Stimulated activated CD8-positive, alpha-beta memory T cell treated with anti-CD3 and anti-CD28 coated beads, Interleukin-7, amount 100 ng/mL, for 1 hour (primary cell): Measurements from ENCODE around the gene EXOSC1.
"Not testable (repeated sequence)": the region's sequence is repeated elsewhere in the genome, so short reads cannot be mapped to it uniquely, and the experiment has no call there.

Source experiments
- DNase-seq, 2 donors: peaks; one replicate each; pipeline ENCODE4 v3.0.0-alpha.2; 2020; ENCODE audit warnings: low read depth in 2 of 2

Gene EXOSC1

DNA sequence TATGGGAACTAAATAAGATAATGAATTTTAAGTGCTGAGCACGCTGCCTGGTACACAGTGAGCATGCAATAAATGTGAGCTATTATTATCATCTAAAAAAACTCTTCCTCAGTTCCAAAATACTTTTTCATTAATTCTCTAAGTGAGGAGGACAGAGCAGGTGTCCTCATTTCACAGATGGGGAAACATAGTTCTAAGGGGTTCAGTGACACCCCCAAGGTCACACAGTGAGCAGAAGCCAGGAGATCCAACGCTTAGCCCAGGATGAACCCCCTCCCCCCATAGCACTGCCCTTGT lies 37.9 kb downstream of the EXOSC1 start:
- DNase-seq: no peak

DNA sequence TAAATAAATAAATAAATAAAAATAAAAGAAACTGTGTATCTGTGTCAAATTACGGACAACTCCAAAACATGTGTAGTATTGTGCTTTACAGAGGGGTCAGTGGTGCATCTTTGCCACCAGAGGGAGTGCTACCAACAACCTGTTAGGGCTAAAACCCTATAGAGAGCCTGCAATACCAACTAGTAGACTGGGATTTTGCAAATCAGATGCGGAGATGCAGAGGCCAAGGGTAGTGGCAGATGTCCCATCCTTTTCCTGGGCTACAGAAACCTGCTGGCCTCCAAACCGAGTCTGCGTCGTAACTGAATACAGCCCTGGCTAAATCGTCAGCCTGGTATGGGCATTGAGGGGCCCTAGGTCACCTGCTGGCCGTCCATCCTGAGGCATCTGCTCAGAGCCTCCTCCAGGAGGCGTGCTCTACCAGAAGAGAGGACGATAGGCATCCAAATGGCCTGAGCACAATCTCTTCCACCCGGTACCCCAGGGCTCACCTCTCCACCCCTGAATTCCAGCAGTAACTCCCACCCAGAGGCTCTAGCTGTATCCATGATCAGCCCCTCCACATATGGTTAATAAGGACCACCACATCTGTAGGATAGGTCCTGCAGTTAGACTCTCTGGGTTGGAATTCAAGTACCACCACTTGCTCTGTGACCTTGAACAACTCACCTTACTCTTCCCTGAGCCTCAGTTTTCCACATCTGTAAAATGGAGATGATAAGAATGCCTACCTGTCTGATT lies 38.4 kb downstream of the EXOSC1 start:
- DNase-seq: peak in 1 of 2 donors; percentile 31

DNA sequence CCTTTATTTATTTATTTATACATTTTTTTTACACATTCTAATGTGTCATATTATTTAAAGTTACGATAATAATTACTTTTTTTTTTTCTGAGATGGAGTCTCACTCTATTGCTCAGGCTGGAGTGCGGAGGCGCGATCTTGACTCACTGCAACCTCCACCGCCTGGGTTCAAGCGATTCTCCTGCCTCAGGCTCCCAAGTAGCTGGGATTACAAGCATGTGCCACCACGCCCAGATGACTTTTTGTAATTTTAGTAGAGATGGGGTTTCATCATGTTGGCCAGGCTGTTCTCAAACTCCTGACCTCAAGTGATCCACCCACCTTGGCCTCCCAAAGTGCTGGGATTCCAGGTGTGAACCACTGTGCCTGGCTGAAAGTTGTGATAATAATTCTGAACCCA lies 39.3 kb downstream of the EXOSC1 start:
- not testable (repeated sequence) for DNase-seq

DNA sequence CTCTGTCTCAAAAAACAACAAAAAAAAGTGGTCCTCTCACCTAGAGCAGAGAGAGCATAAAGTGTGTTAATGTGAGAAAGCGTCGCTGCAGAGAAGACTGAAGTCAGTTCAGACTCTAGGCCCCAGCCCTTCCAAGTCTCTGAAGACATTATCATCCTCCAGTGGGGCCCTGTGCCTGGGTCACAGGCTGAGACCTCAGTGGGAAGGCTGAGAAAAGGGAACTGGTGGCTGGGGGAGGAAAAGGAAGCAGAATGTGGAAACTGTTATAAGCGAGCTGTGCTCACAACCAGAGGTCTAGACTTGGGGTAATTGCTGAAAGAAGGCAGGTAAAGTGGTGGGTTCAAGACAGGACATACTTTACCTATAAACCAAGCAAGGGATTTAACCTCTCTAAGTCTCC lies 39.7 kb downstream of the EXOSC1 start:
- no peak for DNase-seq

DNA sequence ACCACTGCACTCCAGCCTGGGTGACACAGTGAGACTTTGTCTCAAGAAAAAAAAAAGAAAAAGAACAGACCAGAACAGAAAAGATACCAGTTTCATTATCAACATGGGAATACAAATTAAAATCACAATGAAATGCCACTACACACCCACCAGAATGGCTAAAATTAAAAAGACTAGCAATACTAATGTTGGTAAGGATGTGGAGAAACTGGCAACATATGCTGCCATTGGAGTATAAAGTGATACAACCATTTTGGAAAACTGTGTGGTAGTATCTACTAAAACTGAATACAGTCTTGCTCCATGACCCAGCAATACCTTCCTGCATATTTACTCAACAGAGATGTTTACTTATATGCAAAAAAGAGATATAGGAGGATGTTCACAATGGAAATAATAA lies 41.8 kb downstream of the EXOSC1 start:
- DNase-seq: no peak

DNA sequence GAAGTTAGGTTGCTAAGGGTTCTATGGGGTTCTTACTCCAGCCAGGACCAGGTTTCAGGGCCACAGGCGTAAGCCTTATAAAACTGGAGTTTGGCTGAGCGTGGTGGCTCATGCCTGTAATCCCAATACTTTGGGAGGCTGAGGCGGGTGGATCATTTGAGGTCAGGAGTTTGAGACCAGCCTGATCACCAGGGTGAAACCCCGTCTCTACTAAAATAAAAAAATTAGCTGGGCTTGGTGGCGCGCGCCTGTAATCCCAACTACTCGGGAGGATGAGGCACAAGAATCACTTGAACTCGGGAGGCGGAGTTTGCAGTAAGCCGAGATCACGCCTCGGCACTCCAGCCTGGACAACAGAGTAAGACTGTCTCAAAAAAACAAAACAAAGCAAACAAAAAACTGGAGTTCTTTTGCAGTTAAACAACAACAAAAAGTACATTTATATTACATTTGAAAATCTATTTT lies 44.3 kb downstream of the EXOSC1 start:
- DNase-seq: no peak

DNA sequence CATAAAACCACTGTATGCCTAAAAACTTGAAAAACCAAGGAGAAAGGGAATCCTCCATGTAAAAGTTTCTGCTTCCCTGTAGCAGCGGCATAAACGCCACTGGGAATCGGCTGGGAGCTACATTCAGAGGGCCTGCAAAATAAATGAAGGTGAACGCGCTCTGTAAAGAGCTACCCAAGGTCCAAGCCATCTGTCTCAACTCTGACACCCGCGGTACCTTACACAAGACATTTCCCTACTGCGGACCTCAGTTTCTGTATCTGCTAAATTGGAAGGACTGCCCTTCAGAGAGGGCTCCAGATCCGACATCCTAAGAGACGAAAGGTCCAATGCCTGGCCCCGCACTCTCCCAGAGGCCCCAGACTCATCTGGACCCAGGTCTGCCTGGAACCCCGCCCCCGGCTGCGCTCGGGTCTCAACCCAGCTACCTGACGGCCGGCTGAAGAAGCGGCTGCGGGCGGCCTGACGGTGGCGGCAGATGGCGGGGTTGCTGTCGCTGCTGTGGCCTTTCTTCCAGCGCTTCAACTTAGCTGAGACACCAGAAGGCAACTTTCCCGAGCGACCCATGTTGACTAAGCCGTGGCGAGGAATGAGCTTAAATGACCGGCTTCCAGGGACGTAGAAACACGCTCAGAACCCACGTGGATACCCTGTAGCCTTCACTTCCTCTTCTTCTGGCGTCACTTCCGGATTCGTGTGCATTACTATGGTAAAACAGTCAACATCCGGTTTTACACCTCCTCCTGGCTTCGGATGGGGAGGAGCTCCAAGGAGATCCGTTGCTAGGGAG lies 44.9 kb downstream of the EXOSC1 start, which contains the start of gene RRP12:
Gene RRP12 (minus strand): TSS at position 676 of the 790 bp plus-strand sequence. CDS start 109 bp downstream, at position 567.
- peak; percentile 54 to 55 for DNase-seq

DNA sequence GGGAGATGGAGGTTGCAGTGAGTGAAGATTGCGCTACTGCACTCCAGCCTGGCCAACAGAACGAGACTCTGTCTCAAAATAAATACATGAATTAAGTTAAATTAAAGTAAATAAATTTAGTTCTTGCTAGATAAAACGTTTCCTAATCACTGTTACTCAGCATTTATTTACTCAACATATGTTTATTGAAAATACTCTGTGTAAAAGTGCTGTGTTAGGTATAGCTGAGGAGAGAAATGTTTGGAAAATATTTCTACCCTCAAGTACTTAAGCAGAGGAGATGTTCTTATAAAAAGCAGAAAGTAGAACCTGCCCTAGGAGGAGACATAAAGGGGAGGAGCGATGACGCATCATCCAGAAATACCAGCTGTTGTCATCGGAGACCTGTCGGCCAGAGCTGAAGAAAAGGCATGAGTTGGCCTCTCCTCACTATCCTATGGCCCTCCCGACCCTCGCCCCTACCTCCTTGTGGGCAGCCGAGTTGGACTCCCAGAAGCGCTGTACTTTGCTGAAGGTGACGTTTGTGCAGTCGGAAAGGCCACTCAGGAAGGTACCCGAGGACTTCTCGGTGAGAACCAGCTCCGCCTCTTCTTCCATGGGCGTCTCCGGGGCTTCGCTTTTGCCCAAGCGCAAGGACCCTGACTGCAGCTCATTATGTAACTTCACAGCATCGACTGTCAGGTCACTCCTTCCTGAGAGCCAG lies 45.8 kb downstream of the EXOSC1 start:
- DNase-seq: no peak

DNA sequence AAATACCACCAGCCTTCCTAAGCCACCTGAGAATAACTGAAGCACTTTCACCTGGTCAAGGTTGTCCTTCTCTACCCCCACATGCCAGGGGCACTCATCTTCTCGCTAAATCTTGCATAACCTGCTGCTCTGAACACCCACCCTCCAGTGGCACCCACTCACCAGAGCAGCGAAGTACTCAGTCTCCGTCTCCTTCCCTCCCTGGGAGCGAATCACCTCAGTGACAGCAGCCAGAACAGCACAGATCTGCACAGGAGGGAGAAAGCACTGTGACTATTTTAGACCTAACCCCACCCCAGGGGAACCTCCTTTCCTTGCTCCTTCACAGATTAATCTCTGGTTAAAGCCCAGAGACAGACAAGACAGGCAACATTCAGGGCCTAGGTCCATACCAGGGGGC lies 49.8 kb downstream of the EXOSC1 start:
- no peak for DNase-seq

DNA sequence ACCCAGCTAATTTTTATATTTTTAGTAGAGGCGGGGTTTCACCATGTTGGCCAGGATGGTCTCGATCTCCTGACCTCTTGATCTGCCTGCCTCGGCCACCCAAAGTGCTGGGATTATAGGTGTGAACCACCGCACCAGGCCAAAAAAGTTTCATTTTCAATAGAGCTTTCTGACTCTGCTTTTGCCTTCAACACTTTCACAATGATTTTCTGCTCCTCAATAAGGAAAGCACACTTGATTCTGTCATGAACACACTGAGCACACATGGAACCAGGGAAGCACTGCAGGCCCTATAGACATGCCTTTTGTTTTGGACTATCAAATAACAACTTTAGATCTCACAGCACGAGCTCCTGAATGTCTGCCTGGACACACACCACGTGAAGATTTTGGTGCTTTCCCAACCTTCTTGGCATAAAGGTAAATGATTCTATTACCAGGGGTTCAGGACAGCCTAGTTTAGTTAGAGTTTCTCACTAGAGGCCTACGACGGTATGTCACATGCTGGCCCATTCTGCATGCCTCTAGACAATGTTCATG lies 52.7 kb downstream of the EXOSC1 start:
- DNase-seq: no peak

DNA sequence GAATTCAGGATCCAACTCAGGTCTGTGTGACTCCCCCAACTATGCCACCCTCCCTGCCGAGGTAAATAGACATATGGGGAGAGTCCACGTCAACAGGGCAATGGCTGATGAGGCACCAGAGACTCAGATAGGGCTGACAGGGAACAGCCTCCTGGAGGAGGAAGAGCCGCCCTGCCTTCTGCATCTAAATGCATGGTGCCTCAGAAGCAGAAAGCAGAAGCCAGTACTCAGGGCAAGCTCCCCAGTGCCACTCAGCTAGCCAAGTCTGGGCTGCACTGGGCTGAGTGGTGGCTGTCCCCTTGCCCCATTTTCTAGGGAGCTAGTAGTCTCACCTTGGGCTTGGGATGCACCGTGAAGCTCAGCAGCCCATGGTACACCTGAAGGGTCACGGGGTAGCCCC lies 55.7 kb downstream of the EXOSC1 start:
- no peak for DNase-seq

DNA sequence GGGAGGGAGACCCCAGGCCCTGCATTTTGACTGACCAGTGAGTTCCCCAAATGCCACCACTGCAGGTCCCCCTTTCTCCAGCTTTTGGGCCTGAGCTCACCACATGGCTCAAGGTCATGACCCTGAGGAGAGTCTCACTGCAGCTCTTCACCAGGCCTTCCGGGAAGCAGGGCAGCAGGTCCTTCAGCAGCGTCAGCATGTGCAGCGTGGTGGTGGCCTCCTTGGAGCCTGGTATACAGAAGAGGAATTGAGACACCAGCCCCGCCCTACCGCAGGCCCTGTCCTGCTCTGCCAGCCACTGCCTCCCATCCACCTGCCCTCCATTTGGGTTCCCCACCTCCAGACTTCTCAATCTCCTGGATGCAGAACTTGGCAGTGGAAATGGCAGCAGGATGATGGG lies 57.7 kb downstream of the EXOSC1 start:
- no peak for DNase-seq
